ENCODE data around the gene MASP2. TPM values are rescaled to one million over a fixed set of nuclear protein-coding genes. Genes with fewer than 3 reads are reported as not detected.

MASP2 gene
- total RNA-seq, 1 experiment from 2014 or later, result 0.25 TPM

- H3K9me3 ChIP-seq (ENCODE audit: control insufficient read depth in 1 of 2, insufficient read depth in 1 of 2, low read depth in 1 of 2, low read length in 2 of 2), result no peaks in the 10 kb centered on the region
- no peaks in the 10 kb centered on the region for H4K20me1 ChIP-seq (ENCODE audit: insufficient read depth)
- ChIA-PET POLR2A (no interaction called here), RAD21 (ENCODE audit: low non-redundant PET in 1 of 2, low total read pairs in 2 of 2, uncharacterized antibody in 2 of 2, unreplicated experiment in 2 of 2) (no interaction called here), CTCF (no interaction called here)
- no peak for DNase-seq (ENCODE audit: low read depth, low spot score)
- H2AFZ ChIP-seq (ENCODE audit: low read depth, low read length, poor library complexity, severe bottlenecking), result no peak overlapping the region
- no peaks in the 10 kb centered on the region for H3K79me2 ChIP-seq (ENCODE audit: insufficient read depth, low read length)
- no peak overlapping the region for H3K27ac ChIP-seq (ENCODE audit: low read depth, low read length)
- no peaks in the 10 kb centered on the region for H3K27me3 ChIP-seq (ENCODE audit: insufficient read depth, low read length)
- no TSS peak for BruUV-seq (replicated peaks)
- TF ChIP-seq ZNF274 (IDR thresholded peaks at IDR 0.05; ENCODE audit: low read depth, low read length) (no peak), EZH2phosphoT487 (IDR thresholded peaks at IDR 0.05; ENCODE audit: borderline replicate concordance) (no peak), FOSL1 (IDR thresholded peaks at IDR 0.05; ENCODE audit: low read depth) (no peak), POLR2A (IDR thresholded peaks at IDR 0.05; ENCODE audit: borderline replicate concordance, extremely low read depth, insufficient read depth, insufficient read length) (no peak)
- TF ChIP-seq, protein P1, sequence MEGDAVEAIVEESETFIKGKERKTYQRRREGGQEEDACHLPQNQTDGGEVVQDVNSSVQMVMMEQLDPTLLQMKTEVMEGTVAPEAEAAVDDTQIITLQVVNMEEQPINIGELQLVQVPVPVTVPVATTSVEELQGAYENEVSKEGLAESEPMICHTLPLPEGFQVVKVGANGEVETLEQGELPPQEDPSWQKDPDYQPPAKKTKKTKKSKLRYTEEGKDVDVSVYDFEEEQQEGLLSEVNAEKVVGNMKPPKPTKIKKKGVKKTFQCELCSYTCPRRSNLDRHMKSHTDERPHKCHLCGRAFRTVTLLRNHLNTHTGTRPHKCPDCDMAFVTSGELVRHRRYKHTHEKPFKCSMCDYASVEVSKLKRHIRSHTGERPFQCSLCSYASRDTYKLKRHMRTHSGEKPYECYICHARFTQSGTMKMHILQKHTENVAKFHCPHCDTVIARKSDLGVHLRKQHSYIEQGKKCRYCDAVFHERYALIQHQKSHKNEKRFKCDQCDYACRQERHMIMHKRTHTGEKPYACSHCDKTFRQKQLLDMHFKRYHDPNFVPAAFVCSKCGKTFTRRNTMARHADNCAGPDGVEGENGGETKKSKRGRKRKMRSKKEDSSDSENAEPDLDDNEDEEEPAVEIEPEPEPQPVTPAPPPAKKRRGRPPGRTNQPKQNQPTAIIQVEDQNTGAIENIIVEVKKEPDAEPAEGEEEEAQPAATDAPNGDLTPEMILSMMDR (IDR thresholded peaks at IDR 0.05 in 2 of 3, conservative IDR thresholded peaks at IDR 0.05 in 1 of 3; ENCODE audit: borderline replicate concordance in 1 of 3, insufficient read depth in 1 of 3, low read depth in 2 of 3, low read length in 2 of 3), result no peak
- ATAC-seq, result no peak
- H3K9ac ChIP-seq (ENCODE audit: low read length), result no peak overlapping the region
- H3K9me2 ChIP-seq (ENCODE audit: insufficient read depth), result no peaks in the 10 kb centered on the region
- no peak overlapping the region for H3K4me2 ChIP-seq (ENCODE audit: low read length)
- intact Hi-C loops (cut with micrococcal nuclease), result loop anchor here (5.0 to 10.0 kb wide), 5 partner anchors 203 to 853 kb away; no protein-coding TSS in a partner anchor
- H3K36me3 ChIP-seq (ENCODE audit: control insufficient read depth in 1 of 2, insufficient read depth in 2 of 2, low read length in 2 of 2), result no peaks in the 10 kb centered on the region
- peaks cover 0 to 7% of the 10 kb centered on the region in 2 experiments; a peak in 1 of 4 replicates for H3K4me1 ChIP-seq (ENCODE audit: control insufficient read depth in 1 of 2, insufficient read depth in 2 of 2, low read length in 2 of 2)
- H3K4me3 ChIP-seq (replicated peaks in 1 of 2; ENCODE audit: low read depth in 1 of 2, low read length in 2 of 2), result no peak overlapping the region
Observed at GRCh38 chr1:11039351-11040104, 7.5 kb downstream of the MASP2 start.
